ENCODE measurements around the gene PDE4D. TPM values are rescaled to one million over a fixed set of nuclear protein-coding genes. Genes with fewer than 3 reads are reported as not detected.

PDE4D gene
- total RNA-seq, 1 experiment from 2014 or later = 2.4 TPM

GRCh38 chr5:59462956-59463355, 430.6 kb downstream of the PDE4D start:
- POLR2A ChIA-PET = no interaction called here
- TF ChIP-seq POLR2AphosphoS5 (IDR thresholded peaks at IDR 0.05; ENCODE audit: low read depth, low read length) (no peak), TCF7L2 (IDR thresholded peaks at IDR 0.05; ENCODE audit: low read depth, low read length) (no peak), CTCF (IDR thresholded peaks at IDR 0.05) (no peak), SIN3A (IDR thresholded peaks at IDR 0.05; ENCODE audit: borderline replicate concordance, insufficient read depth, low read depth, low read length) (no peak), REST (IDR thresholded peaks at IDR 0.05; ENCODE audit: insufficient read depth in 1 of 2, low read depth in 2 of 2, low read length in 1 of 2) (no peak)
- BruUV-seq (replicated peaks) = no TSS peak
- in situ Hi-C loops (cut with HindIII; ENCODE audit: low pct_unique_long_range_greater_than_20kb, low sequenced_read_pairs) = no loop called here
- H3K27ac ChIP-seq (ENCODE audit: low read length) = no peak overlapping the region
- intact Hi-C loops (cut with micrococcal nuclease; ENCODE audit: unreplicated experiment) = no loop called here
- DNase-seq (ENCODE audit: low read depth, low spot score) (no peak), ATAC-seq (no peak)
- H3K4me1 ChIP-seq (ENCODE audit: control insufficient read depth, insufficient read depth, low read length) = no peaks in the 10 kb centered on the region
- CTCF ChIA-PET = no interaction called here
- no peaks in the 10 kb centered on the region for H3K27me3 ChIP-seq (ENCODE audit: control insufficient read depth, insufficient read depth, low read length)
- H3K9me3 ChIP-seq (ENCODE audit: control insufficient read depth, insufficient read depth, low read depth, low read length) = no peaks in the 10 kb centered on the region
- H3K4me3 ChIP-seq (ENCODE audit: low read depth in 2 of 2, low read length in 2 of 2) = no peak overlapping the region
- no peaks in the 10 kb centered on the region for H3K36me3 ChIP-seq (ENCODE audit: control insufficient read depth, insufficient read depth, low read length)

- POLR2A ChIA-PET = no interaction called here
- Histone ChIP-seq H3K36me3 (ENCODE audit: control insufficient read depth, insufficient read depth, low read length) (no peaks in the 10 kb centered on the region), H3K27ac (ENCODE audit: low read length) (no peak overlapping the region), H3K4me3 (ENCODE audit: low read depth in 2 of 2, low read length in 2 of 2) (no peak overlapping the region), H3K4me1 (ENCODE audit: control insufficient read depth, insufficient read depth, low read length) (no peaks in the 10 kb centered on the region), H3K9me3 (ENCODE audit: control insufficient read depth, insufficient read depth, low read depth, low read length) (no peaks in the 10 kb centered on the region), H3K27me3 (ENCODE audit: control insufficient read depth, insufficient read depth, low read length) (no peaks in the 10 kb centered on the region)
- no peak for DNase-seq (ENCODE audit: low read depth, low spot score)
- ATAC-seq = no peak
- no peak for TF ChIP-seq REST (IDR thresholded peaks at IDR 0.05; ENCODE audit: insufficient read depth in 1 of 2, low read depth in 2 of 2, low read length in 1 of 2)
- no peak for TF ChIP-seq TCF7L2 (IDR thresholded peaks at IDR 0.05; ENCODE audit: low read depth, low read length)
- no peak for TF ChIP-seq SIN3A (IDR thresholded peaks at IDR 0.05; ENCODE audit: borderline replicate concordance, insufficient read depth, low read depth, low read length)
- TF ChIP-seq CTCF (IDR thresholded peaks at IDR 0.05) = no peak
- no peak for TF ChIP-seq POLR2AphosphoS5 (IDR thresholded peaks at IDR 0.05; ENCODE audit: low read depth, low read length)
- intact Hi-C loops (cut with micrococcal nuclease; ENCODE audit: unreplicated experiment) = no loop called here
- CTCF ChIA-PET = no interaction called here
- in situ Hi-C loops (cut with HindIII; ENCODE audit: low pct_unique_long_range_greater_than_20kb, low sequenced_read_pairs) = no loop called here
- no TSS peak for BruUV-seq (replicated peaks)
Observed at GRCh38 chr5:59460368-59461153, 433.0 kb downstream of the PDE4D start.
